DND-41 (cell line): ENCODE results near the gene NPHS1.

Experiments used
- EZH2 ChIP-seq: IDR thresholded peaks from 3 replicates; pipeline ENCODE4 v1.6.1; 2012; ENCODE audit warnings: borderline replicate concordance, low read depth, mild to moderate bottlenecking, moderate library complexity, low read length, inconsistent platforms; ENCODE audit not compliant: severe bottlenecking
- TF ChIP-seq, protein P1 (sequence below): IDR thresholded peaks from 2 replicates; pipeline ENCODE4 v1.5.1; 2012; ENCODE audit warnings: borderline replicate concordance, low read length, moderate library complexity, mild to moderate bottlenecking; ENCODE audit not compliant: poor library complexity, severe bottlenecking; ENCODE audit errors: extremely low read depth

DNA sequence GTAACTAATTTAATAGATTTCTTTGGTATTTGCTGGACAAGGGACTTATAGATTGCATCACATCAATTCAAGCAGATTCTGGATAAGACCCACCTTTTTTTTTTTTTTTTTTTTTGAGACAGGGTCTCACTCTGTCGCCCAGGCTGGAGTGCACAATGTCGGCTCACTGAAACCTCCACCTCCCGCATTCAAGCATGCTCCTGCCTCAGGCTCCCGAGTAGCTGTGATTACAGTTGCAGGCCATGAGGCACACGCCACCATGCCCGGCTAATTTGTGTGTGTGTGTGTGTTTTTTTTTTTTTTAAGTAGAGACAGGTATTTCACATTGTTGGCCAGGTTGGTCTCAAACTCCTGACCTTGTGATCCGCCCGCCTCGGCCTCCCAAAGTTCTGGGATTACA lies 35.5 kb downstream of the NPHS1 start:
- TF ChIP-seq, protein P1, sequence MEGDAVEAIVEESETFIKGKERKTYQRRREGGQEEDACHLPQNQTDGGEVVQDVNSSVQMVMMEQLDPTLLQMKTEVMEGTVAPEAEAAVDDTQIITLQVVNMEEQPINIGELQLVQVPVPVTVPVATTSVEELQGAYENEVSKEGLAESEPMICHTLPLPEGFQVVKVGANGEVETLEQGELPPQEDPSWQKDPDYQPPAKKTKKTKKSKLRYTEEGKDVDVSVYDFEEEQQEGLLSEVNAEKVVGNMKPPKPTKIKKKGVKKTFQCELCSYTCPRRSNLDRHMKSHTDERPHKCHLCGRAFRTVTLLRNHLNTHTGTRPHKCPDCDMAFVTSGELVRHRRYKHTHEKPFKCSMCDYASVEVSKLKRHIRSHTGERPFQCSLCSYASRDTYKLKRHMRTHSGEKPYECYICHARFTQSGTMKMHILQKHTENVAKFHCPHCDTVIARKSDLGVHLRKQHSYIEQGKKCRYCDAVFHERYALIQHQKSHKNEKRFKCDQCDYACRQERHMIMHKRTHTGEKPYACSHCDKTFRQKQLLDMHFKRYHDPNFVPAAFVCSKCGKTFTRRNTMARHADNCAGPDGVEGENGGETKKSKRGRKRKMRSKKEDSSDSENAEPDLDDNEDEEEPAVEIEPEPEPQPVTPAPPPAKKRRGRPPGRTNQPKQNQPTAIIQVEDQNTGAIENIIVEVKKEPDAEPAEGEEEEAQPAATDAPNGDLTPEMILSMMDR = no peak
- no peak for TF ChIP-seq EZH2
